Hepatocyte (in vitro differentiated cells): ENCODE data around the gene PDE11A. TPM values are rescaled to one million over a fixed set of nuclear protein-coding genes. Genes with fewer than 3 reads are reported as not detected.

Experiments
- DNase-seq: peaks from one replicate; pipeline ENCODE4 v3.0.0-alpha.2; 2016; ENCODE audit warnings: low spot score
- H2AFZ ChIP-seq: fragments of 200-600 bp; sonication (generic); 2 replicates; pipeline ENCODE4 v1.6.0; 2016; ENCODE audit warnings: antibody characterized with exemption, mild to moderate bottlenecking
- H3K27ac ChIP-seq: fragments of 200-600 bp; sonication (generic); 2 replicates; pipeline ENCODE4 v1.5.1; 2016; ENCODE audit warnings: mild to moderate bottlenecking
- H3K27me3 ChIP-seq: fragments of 200-600 bp; sonication (generic); 2 replicates; pipeline ENCODE4 v1.6.1; 2016
- H3K36me3 ChIP-seq: fragments of 200-600 bp; sonication (generic); replicated peaks from 2 replicates; pipeline ENCODE4 v1.5.1; 2016; ENCODE audit warnings: low read depth; ENCODE audit not compliant: insufficient read depth
- H3K4me1 ChIP-seq: fragments of 200-600 bp; sonication (generic); 2 replicates; pipeline ENCODE4 v1.5.1; 2016; ENCODE audit warnings: mild to moderate bottlenecking, moderate library complexity; ENCODE audit not compliant: insufficient read depth
- H3K4me2 ChIP-seq: fragments of 200-600 bp; sonication (generic); 2 replicates; pipeline ENCODE4 v1.6.0; 2016
- H3K4me3 ChIP-seq: fragments of 200-600 bp; sonication (generic); 2 replicates; pipeline ENCODE4 v1.5.1; 2016; ENCODE audit warnings: mild to moderate bottlenecking
- H3K79me2 ChIP-seq: fragments of 200-600 bp; sonication (generic); 2 replicates; pipeline ENCODE4 v1.6.0; 2017; ENCODE audit warnings: mild to moderate bottlenecking
- H3K9me2 ChIP-seq: fragments of 200-600 bp; sonication (generic); replicated peaks from 2 replicates; pipeline ENCODE4 v1.6.0; 2017; ENCODE audit warnings: mild to moderate bottlenecking; ENCODE audit not compliant: insufficient read depth
- H3K9me3 ChIP-seq: fragments of 200-600 bp; sonication (generic); 2 replicates; pipeline ENCODE4 v1.5.1; 2016; ENCODE audit warnings: low read depth, mild to moderate bottlenecking
- H4K20me1 ChIP-seq: fragments of 200-600 bp; sonication (generic); 2 replicates; pipeline ENCODE4 v1.6.0; 2016; ENCODE audit warnings: mild to moderate bottlenecking; ENCODE audit not compliant: insufficient read depth, poor library complexity, severe bottlenecking
- CTCF ChIP-seq: fragments of 200-600 bp; sonication (generic); IDR thresholded peaks from 2 replicates; pipeline ENCODE4 v1.5.1; 2016; ENCODE audit warnings: antibody characterized with exemption, mild to moderate bottlenecking; ENCODE audit not compliant: poor library complexity
- EZH2 ChIP-seq: fragments of 200-600 bp; sonication (generic); IDR thresholded peaks from 2 replicates; pipeline ENCODE4 v1.6.1; 2016; ENCODE audit warnings: antibody characterized with exemption, mild to moderate bottlenecking, borderline replicate concordance
- EZH2phosphoT487 ChIP-seq: fragments of 200-600 bp; sonication (generic); IDR thresholded peaks from one replicate; pipeline ENCODE4 v1.6.1; 2018; ENCODE audit warnings: antibody characterized with exemption, mild to moderate bottlenecking, low read depth, moderate library complexity; ENCODE audit not compliant: unreplicated experiment, severe bottlenecking
- WGBS: methylation state at CpG from one replicate; pipeline ENCODE4 v1.1.6; 2016; ENCODE audit warnings: low lambda C conversion rate; ENCODE audit errors: missing lambda C conversion rate; 5-methylcytosine and 5-hydroxymethylcytosine counted together
- polyA plus RNA-seq: library from polyadenylated mRNA; unstranded; fragments of >200 nt; fragmentation: Nextera tagmentation; extraction: Ambion mirVana; gene quantifications from 2 replicates; pipeline ENCODE4 v1.2.1, GENCODE V29; 2016
- total RNA-seq: library from RNA; depleted of rRNA; stranded (reverse); fragments of >200 nt; gene quantifications from 2 replicates; pipeline ENCODE4 v1.2.3, GENCODE V29; 2014

Gene PDE11A
- total and polyA plus RNA-seq, 2 experiments from 2014 or later = 0.71 to 1.9 TPM

DNA sequence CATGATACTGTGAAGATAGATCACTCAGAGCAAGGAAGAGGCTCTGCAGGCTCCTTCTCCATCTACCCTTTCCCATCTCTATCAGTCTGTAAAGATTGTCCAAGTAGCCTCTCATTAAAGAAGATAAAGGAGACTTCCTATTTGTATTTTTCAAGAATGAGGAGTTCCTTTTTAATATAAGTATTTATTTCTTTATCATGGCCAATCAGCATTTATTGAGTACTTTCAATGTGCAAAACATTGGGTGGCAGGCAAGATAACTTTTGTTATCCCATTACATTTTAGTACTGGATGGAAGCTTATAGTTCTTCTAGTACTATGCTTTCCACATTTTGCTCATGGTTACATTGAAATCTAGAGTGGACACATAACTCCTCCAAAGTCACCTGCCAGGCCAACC, 3.6 kb upstream of the PDE11A start:
- Histone ChIP-seq H3K9me2 (no peaks in the 10 kb centered on the region), H3K27ac (no peak overlapping the region), H3K4me3 (no peak overlapping the region), H3K4me1 (peaks cover 10% of the 10 kb centered on the region), H3K27me3 (no peaks in the 10 kb centered on the region), H3K79me2 (no peaks in the 10 kb centered on the region), H3K9me3 (no peaks in the 10 kb centered on the region), H3K4me2 (no peak overlapping the region), H2AFZ (no peak overlapping the region), H4K20me1 (no peaks in the 10 kb centered on the region), H3K36me3 (no peaks in the 10 kb centered on the region)
- no peak for DNase-seq
- no peak for TF ChIP-seq EZH2phosphoT487

DNA sequence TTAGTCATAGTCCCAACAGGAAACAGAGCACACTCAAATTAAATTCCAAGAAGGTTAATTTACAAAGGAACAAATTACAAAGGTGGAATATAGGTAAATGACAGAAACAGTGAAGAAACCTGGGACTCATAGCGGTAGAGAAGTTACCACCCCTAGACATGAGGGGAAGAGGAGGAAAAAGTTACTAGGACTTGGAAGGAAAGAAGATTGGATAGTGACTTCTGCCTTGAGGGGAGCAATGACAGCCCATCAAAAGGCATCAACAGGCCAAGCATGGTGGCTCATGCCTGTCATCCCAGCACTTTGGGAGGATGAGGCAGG, 2.4 kb upstream of the PDE11A start:
- H3K9me3 ChIP-seq = no peaks in the 10 kb centered on the region
- 95% methylated on average over 1 of the region's 1 CpG for WGBS

GRCh38 chr2:178074123-178075005, 1.8 kb upstream of the PDE11A start:
- H3K4me3 ChIP-seq = no peak overlapping the region

More for the DNA sequence above, 2.4 kb upstream of the PDE11A start:
- DNase-seq = no peak
- H3K27me3 ChIP-seq = no peaks in the 10 kb centered on the region
- H2AFZ ChIP-seq = no peak overlapping the region
- no peaks in the 10 kb centered on the region for H4K20me1 ChIP-seq
- no peak overlapping the region for H3K4me2 ChIP-seq
- no peaks in the 10 kb centered on the region for H3K36me3 ChIP-seq
- H3K4me1 ChIP-seq = peaks cover 10% of the 10 kb centered on the region
- no peak overlapping the region for H3K4me3 ChIP-seq
- no peak overlapping the region for H3K27ac ChIP-seq
- TF ChIP-seq EZH2 (no peak), EZH2phosphoT487 (no peak), CTCF (no peak)
- H3K79me2 ChIP-seq = no peaks in the 10 kb centered on the region
- H3K9me2 ChIP-seq = no peaks in the 10 kb centered on the region

More at GRCh38 chr2:178074123-178075005, 1.8 kb upstream of the PDE11A start:
- Histone ChIP-seq H3K79me2 (no peaks in the 10 kb centered on the region), H3K27ac (no peak overlapping the region), H3K36me3 (no peaks in the 10 kb centered on the region), H3K9me2 (no peaks in the 10 kb centered on the region), H3K4me1 (peaks cover 10% of the 10 kb centered on the region), H3K9me3 (no peaks in the 10 kb centered on the region), H3K4me2 (no peak overlapping the region), H4K20me1 (no peaks in the 10 kb centered on the region), H3K27me3 (no peaks in the 10 kb centered on the region), H2AFZ (no peak overlapping the region)
- 89% methylated on average over 8 of the region's 8 CpGs for WGBS
- no peak for DNase-seq
- TF ChIP-seq EZH2 = no peak
- TF ChIP-seq CTCF = no peak
- no peak for TF ChIP-seq EZH2phosphoT487
